DMS153 (cell line): ENCODE measurements around the gene FGF12.
A peak's percentile ranks its signal among the peaks of the same experiment; 100 is the strongest.

Experiments used
- DNase-seq: peaks from one replicate; lab custom pipeline; 2025; lab: John Stamatoyannopoulos, UW

The FGF12 gene

GRCh38 chr3:192336286-192336685 lies 391.1 kb downstream of the FGF12 start:
- no peak for DNase-seq

GRCh38 chr3:192332386-192333291 lies 394.7 kb downstream of the FGF12 start:
- no peak for DNase-seq

DNA sequence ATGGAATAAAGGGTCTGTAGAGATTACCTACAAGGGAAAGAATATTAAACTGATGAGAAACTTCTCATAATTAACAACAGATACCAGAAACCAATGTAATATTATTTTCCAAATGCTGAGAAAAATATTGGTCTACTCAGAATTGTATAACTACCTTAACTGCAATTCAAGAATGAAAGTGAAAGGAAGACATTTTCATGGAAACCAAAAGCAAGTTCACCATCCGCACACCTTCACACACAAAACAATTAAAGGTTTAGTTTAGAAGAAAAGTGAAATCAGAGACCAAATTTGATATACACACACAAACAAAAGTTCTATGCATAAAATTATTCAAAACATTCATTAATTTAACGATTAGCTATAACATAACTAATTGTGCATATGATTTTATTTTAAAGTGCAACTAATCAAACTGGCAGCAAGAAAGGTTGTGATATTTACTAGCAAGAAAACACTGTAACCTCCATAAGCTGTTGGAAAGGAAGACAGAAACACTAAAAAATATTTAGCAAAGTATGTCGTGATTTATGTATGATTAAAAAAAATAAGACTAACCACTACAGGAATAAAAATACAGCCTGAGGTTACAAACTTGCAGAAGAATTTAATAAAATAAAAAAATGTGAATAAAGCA lies 395.5 kb downstream of the FGF12 start:
- no peak for DNase-seq

DNA sequence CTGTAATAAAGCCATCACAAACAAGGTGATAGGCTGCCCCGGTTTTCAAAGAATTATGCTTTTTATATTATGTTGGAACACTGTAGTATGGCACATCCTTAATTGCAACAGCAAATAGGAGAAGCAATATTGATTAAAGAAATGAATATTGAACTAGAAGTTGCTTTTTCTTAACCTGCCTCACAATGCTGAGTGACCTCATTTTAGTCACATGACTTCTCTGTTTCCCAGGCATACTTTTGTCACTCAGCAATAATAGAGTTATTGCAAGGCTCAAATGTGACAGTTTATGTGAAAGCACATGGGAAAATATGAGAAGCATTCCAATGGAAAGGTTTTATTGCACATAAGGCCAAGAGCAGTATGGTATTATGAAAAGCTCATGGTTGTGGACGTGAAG lies 400.7 kb downstream of the FGF12 start:
- DNase-seq: no peak

- no peak for DNase-seq
Observed at GRCh38 chr3:192317564-192317963, 409.8 kb downstream of the FGF12 start.

DNA sequence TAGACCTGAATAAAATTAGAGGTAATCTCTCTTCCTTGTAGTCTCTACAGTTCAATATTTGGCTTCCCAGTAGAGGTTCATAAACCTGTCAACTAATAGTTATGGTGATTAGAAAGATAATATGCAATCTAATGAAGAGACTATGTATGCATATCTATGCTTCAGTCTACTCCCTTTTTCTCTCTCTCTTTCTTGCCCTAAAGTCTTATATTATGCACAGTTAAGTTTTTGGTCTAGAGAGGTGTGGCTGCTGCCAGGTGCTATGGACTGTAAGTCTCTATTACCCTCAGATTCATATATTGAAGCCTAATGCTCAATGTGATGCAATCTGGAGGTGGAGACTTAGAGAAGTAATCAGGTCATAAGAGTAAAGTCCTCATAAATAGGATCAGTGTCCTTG lies 413.7 kb downstream of the FGF12 start:
- DNase-seq: no peak

GRCh38 chr3:192307631-192308030 lies 419.7 kb downstream of the FGF12 start:
- DNase-seq: no peak

DNA sequence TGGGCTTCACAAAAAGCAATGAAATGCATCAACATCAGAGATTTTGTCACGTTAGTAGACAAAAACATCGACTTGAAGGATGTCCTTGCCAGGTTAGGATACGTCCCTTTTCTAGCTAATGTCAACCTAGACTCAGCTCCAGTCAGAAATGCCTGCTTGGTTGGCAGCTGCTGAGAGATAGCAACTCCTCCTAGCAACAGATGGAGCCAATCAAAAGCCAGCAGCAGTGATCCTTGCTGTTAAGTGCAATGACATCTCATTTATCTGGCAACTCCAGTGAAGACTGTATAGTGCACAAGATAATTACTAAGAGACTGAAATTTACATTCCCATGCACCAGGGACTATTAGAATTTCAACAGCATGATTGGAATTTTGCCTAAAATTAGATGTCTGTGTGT lies 424.1 kb downstream of the FGF12 start:
- DNase-seq: no peak

DNA sequence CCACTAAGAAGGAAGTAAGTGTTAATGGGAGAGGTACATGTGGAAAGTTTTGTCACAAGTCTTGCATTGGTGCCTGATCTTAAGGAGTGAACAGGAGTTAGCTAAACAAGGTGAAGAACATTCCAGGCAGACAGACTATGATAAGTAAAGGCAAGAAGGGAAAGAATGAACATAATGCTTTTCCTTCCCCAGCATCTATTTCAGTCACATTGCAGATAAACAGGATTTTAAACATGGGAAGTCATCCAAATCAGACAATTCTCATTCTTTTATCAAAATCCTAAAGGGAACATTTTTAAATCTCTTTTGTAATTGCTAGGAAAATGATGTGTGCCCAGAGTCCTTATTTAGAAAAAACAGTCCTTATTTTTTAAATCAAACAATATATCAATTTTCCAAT lies 424.6 kb downstream of the FGF12 start:
- no peak for DNase-seq

GRCh38 chr3:192299921-192300320 lies 427.4 kb downstream of the FGF12 start:
- DNase-seq: no peak

GRCh38 chr3:192296845-192297244 lies 430.5 kb downstream of the FGF12 start:
- DNase-seq: no peak

GRCh38 chr3:192284443-192285072 lies 442.8 kb downstream of the FGF12 start:
- no peak for DNase-seq

DNA sequence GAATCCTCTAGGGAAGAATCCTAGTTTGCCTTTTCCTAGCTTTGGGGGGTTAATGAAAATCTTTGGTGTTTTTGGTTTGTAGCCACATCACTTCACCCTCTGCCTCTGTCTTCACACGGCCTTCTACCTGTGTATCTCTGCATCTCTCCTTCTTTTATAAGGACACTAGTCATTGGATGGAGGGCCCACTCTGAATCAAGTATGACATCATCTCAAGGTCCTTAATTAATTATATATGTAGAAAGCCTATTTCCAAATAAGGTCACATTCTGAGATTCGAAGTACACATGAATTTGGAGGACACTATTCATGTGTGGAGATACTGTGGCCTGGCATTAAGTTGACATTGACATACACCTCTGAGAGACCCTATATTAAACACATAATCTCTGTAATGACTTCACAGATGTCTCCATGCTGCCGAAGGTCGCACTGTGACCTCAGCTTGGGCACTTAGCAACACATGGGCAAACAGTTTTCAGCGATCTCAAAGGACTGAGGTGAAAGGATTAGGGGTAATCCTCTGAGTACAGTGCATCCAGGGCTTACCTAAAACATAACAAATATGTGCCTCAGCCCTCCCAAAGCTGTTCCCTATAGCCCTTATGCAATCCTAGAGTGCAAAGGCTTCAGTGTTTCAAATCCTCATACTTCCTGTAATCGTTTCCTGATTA lies 446.0 kb downstream of the FGF12 start:
- DNase-seq: no peak

- no peak for DNase-seq
Observed at GRCh38 chr3:192279664-192280063, 447.7 kb downstream of the FGF12 start.

GRCh38 chr3:192277477-192277876 lies 449.9 kb downstream of the FGF12 start:
- DNase-seq: no peak

DNA sequence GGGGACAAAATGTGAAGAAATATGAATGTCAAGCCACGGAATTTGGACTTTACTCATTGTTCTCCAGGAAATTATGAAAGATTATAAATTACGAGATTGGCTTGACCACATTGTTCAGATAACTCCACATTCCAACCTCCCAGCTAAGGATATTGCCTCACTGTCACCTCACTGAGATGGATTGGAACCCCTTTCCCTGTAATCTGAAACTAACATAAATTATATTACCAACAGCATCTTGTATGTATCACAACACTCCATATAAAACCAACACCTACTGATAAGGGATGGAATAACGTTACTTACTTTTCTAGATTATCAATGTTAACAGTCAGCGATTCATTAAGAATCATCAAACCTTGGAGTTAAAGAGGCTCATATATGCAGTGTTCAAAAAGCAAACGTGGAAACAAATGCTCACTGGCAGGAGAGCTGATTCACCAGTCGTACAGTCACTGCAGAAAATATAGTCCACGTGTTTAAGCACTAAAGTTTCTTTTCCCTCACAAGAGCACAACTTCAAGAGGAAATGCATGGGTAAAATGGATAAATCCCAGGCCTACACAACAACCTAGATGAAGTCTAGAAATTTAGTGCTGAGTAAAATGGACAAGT lies 451.5 kb downstream of the FGF12 start:
- no peak for DNase-seq

GRCh38 chr3:192273697-192274010 lies 453.7 kb downstream of the FGF12 start:
- DNase-seq: peak; percentile 5

DNA sequence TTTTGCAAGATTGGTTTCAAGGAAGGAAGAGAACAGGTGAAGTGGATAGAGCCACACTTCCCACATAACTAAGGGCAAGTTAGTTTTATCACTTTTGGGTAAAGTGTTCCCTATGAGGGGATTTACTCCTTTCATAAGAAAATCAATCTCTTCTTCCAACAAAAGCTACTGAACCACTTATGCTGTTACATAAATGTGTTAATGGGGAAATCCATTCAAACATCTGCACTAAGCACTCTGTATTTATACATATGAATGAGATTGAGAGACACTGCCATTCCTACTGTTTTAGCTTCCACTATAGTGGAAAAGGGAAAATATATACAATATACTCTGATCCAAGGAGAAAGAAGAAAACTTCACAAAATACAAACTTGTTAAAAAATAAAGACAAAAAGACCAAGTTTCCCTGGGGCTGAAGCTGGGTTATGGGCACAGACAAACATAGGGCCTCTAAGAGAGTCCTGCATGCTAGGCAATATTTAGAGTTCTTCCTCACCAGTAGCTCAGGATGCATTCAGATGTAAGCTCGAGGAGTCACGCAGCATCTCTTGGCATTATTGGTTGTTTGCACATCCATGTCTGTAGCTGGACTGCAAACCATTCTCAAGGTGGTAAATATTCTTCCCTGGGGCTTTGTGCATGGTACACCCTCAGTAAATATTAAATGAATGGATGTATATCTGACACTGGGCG lies 454.2 kb downstream of the FGF12 start:
- DNase-seq: no peak

DNA sequence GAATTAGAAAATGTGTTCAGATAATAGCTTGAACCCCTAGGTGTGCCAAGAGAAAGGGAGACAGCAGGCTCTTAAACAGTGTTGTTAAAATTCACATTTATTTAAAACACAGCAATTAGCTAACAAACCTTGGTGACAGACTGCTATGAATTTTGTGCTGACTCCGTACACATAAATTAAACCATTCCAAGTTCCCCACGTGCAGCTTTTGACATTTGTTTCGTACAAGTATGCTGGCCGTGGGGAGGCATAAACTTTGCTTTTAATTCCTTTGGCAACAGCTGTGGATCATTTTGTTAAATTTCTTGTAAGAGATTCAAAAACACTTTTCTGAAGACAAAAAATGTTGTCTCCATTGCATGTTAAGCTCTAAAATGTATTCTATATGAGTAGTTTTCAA lies 465.3 kb downstream of the FGF12 start:
- DNase-seq: no peak

DNA sequence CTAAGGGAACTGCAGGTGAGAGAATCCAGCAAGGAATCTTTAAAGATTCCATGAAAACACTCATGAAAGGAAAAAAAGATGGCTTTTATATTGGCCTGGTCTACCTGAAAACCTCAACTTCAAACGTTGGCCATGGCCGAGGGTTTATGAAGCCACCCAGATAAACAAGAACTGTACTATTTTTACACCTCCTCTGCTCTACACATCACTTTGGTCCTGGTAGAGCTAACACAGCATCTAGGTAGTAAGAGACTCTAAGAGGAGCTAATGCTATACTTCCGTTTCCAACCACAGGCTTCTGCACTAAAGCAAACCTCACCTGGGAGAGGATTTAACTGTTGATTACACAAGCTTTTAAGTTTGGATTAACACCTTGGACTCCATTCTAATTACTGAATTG lies 466.2 kb downstream of the FGF12 start:
- DNase-seq: no peak

- DNase-seq: no peak
Observed at GRCh38 chr3:192260116-192261010, 467.0 kb downstream of the FGF12 start.
